Panc1 (cell line): ENCODE data around the gene LHFPL4. TPM values are rescaled to one million over a fixed set of nuclear protein-coding genes. Genes with fewer than 3 reads are reported as not detected.
"Not testable (repeated sequence)": the region's sequence is repeated elsewhere in the genome, so short reads cannot be mapped to it uniquely, and the experiment has no call there.

Experiments used
- ATAC-seq: fragments of 200-7000 bp; cut with Tn5 transposase; 2 replicates; pipeline ENCODE4 v1.9.1; 2020; ENCODE audit warnings: mild to moderate bottlenecking, moderate library complexity
- BruUV-seq: library from RNA; stranded (reverse); fragments of 400-500 nt; replicated peaks from 2 replicates; lab custom pipeline; 2021; lab: Mats Ljungman, UMichigan
- CTCF ChIA-PET: fragments of 300-600 bp; sonication (Branson Sonifier 250); formaldehyde crosslinking; loops from one replicate; lab custom pipeline; 2022; ENCODE audit warnings: antibody characterized with exemption; lab: Charles Lee
- POLR2A ChIA-PET: fragments of 300-600 bp; sonication (Branson Sonifier 250); formaldehyde crosslinking; loops from one replicate; lab custom pipeline; 2022; ENCODE audit warnings: antibody characterized with exemption; lab: Charles Lee
- DNase-seq: peaks from one replicate; pipeline ENCODE4 v3.0.0-alpha.2; 2010; ENCODE audit warnings: low read depth, low spot score
- H3K27ac ChIP-seq: 2 replicates; pipeline ENCODE4 v1.5.1; 2011; ENCODE audit warnings: mild to moderate bottlenecking, low read length, inconsistent platforms
- H3K27me3 ChIP-seq: fragments of 200-500 bp; sonication (Bioruptor generic); 2 replicates; pipeline ENCODE4 v1.6.0; 2014; ENCODE audit warnings: low read length, inconsistent platforms; ENCODE audit not compliant: control insufficient read depth, insufficient read depth
- H3K36me3 ChIP-seq: fragments of 200-500 bp; sonication (Bioruptor generic); 2 replicates; pipeline ENCODE4 v1.5.1; 2014; ENCODE audit warnings: inconsistent platforms, mild to moderate bottlenecking, low read length, moderate library complexity; ENCODE audit not compliant: control insufficient read depth, insufficient read depth
- H3K4me1 ChIP-seq: 2 replicates; pipeline ENCODE4 v1.5.1; 2011; ENCODE audit warnings: inconsistent platforms, mild to moderate bottlenecking, low read length, moderate library complexity; ENCODE audit not compliant: control insufficient read depth, insufficient read depth
- H3K4me3 ChIP-seq, 2 experiments: 2 replicates each; pipeline ENCODE4 v1.5.1; 2011 to 2012; ENCODE audit warnings: low read depth in 2 of 2, low read length in 2 of 2, mild to moderate bottlenecking in 2 of 2, inconsistent platforms in 1 of 2, moderate library complexity in 1 of 2
- H3K9me3 ChIP-seq: fragments of 200-500 bp; sonication (Bioruptor generic); 2 replicates; pipeline ENCODE4 v1.5.1; 2014; ENCODE audit warnings: low read depth, mild to moderate bottlenecking, inconsistent platforms, low read length, moderate library complexity; ENCODE audit not compliant: control insufficient read depth, insufficient read depth
- POLR2AphosphoS5 ChIP-seq: IDR thresholded peaks from 2 replicates; pipeline ENCODE4 v1.6.1; 2012; ENCODE audit warnings: mild to moderate bottlenecking, low read depth, low read length, moderate library complexity
- SIN3A ChIP-seq: IDR thresholded peaks from 2 replicates; pipeline ENCODE4 v1.6.1; 2012; ENCODE audit warnings: low read depth, mild to moderate bottlenecking, low read length, moderate library complexity, borderline replicate concordance; ENCODE audit not compliant: insufficient read depth
- TCF7L2 ChIP-seq: IDR thresholded peaks from 2 replicates; pipeline ENCODE4 v1.6.1; 2011; ENCODE audit warnings: mild to moderate bottlenecking, low read depth, low read length, inconsistent platforms
- in situ Hi-C: cut with HindIII; loops from 2 replicates; pipeline ENCODE4 v1.10.0; 2016; ENCODE audit warnings: low sequenced_read_pairs, low pct_unique_long_range_greater_than_20kb
- intact Hi-C: fragments of 100-400 bp; cut with micrococcal nuclease; formaldehyde crosslinking; loops from one replicate; pipeline ENCODE4 v1.10.0; 2022; ENCODE audit not compliant: unreplicated experiment
- total RNA-seq: library from RNA; stranded (reverse); gene quantifications from one replicate; pipeline ENCODE4 v1.2.1, GENCODE V29; 2021; ENCODE audit not compliant: unreplicated experiment
- TF ChIP-seq, protein P1 (sequence below), 2 experiments: IDR thresholded peaks; 2 replicates each; pipeline ENCODE4 v1.6.1; 2011 to 2012; ENCODE audit warnings: low read depth in 2 of 2, control low read depth in 1 of 2, low read length in 1 of 2, mild to moderate bottlenecking in 1 of 2, moderate library complexity in 1 of 2; ENCODE audit not compliant: insufficient read depth in 1 of 2
- TF ChIP-seq, protein P2 (sequence below): fragments of 450-650 bp; IDR thresholded peaks from 2 replicates; pipeline ENCODE4 v1.5.1; 2017; ENCODE audit warnings: mild to moderate bottlenecking

The LHFPL4 gene
- total RNA-seq, 1 experiment from 2014 or later: not detected

DNA sequence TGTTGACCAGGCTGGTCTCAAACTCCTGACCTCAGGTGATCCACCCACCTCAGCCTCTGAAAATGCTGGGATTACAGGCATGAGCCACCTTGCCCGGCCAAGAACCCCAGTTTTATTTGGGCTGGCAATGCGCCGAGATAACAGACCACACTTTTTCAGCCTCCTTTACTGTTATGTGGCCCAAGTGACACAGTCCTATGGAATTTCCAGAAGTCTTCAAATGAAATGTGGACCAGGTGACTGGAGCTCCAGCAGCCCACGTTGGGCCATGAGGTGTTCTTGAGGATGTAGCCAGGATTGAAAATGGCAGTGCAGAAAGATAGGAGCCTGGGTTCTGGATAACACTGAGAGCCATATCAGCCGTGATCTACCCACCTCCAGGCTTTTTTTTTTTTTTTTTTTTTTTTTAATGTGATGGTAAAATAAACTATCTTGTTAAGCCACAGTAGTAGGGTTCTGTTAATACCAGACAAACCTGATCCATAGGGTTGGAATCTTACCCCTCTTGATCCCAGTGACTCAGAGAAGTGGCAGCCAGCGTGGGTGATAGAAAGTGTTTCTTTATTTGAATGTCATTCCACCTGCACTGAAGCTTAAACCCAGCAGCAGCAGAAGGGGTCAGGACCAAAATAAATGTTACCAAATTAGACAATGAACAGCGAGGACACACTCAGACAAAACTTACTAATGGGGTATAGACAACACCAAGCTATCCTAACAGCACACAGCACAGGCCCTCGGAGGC is 55.6 kb downstream of the LHFPL4 start:
- Histone ChIP-seq H3K4me3 (no peak overlapping the region), H3K27ac (no peak overlapping the region), H3K36me3 (no peaks in the 10 kb centered on the region), H3K27me3 (no peaks in the 10 kb centered on the region), H3K9me3 (no peaks in the 10 kb centered on the region), H3K4me1 (no peaks in the 10 kb centered on the region)
- TF ChIP-seq, protein P1, sequence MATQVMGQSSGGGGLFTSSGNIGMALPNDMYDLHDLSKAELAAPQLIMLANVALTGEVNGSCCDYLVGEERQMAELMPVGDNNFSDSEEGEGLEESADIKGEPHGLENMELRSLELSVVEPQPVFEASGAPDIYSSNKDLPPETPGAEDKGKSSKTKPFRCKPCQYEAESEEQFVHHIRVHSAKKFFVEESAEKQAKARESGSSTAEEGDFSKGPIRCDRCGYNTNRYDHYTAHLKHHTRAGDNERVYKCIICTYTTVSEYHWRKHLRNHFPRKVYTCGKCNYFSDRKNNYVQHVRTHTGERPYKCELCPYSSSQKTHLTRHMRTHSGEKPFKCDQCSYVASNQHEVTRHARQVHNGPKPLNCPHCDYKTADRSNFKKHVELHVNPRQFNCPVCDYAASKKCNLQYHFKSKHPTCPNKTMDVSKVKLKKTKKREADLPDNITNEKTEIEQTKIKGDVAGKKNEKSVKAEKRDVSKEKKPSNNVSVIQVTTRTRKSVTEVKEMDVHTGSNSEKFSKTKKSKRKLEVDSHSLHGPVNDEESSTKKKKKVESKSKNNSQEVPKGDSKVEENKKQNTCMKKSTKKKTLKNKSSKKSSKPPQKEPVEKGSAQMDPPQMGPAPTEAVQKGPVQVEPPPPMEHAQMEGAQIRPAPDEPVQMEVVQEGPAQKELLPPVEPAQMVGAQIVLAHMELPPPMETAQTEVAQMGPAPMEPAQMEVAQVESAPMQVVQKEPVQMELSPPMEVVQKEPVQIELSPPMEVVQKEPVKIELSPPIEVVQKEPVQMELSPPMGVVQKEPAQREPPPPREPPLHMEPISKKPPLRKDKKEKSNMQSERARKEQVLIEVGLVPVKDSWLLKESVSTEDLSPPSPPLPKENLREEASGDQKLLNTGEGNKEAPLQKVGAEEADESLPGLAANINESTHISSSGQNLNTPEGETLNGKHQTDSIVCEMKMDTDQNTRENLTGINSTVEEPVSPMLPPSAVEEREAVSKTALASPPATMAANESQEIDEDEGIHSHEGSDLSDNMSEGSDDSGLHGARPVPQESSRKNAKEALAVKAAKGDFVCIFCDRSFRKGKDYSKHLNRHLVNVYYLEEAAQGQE (IDR thresholded peaks at IDR 0.05; ENCODE audit: insufficient read depth in 1 of 2, low read depth in 2 of 2, low read length in 1 of 2): no peak
- TF ChIP-seq, protein P2, sequence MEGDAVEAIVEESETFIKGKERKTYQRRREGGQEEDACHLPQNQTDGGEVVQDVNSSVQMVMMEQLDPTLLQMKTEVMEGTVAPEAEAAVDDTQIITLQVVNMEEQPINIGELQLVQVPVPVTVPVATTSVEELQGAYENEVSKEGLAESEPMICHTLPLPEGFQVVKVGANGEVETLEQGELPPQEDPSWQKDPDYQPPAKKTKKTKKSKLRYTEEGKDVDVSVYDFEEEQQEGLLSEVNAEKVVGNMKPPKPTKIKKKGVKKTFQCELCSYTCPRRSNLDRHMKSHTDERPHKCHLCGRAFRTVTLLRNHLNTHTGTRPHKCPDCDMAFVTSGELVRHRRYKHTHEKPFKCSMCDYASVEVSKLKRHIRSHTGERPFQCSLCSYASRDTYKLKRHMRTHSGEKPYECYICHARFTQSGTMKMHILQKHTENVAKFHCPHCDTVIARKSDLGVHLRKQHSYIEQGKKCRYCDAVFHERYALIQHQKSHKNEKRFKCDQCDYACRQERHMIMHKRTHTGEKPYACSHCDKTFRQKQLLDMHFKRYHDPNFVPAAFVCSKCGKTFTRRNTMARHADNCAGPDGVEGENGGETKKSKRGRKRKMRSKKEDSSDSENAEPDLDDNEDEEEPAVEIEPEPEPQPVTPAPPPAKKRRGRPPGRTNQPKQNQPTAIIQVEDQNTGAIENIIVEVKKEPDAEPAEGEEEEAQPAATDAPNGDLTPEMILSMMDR: no peak
- no peak for TF ChIP-seq POLR2AphosphoS5
- no peak for TF ChIP-seq TCF7L2
- no peak for TF ChIP-seq SIN3A
- BruUV-seq: no TSS peak
- ATAC-seq: no peak
- no peak for DNase-seq
- in situ Hi-C loops: no loop called here
- POLR2A ChIA-PET: no interaction called here
- intact Hi-C loops: no loop called here
- CTCF ChIA-PET: no interaction called here

DNA sequence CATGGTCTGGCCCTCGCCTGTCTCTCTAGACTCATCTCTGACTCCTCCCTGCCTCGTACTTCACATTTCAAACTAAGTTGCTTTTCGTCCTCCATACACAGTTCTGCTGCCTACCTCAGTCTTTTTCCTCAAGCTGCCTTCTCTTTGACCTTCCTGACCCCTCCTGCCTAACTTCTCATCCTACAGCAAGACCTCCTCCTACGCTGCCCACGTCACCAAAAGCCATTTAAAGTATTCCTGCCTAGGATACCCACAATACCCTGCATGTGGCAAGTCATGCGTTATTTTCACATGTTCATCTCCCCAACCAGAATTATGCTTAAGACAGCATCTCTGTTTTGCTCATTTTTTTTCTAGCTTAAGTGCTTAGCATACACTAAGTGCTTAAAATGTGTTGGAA is 56.7 kb downstream of the LHFPL4 start:
- H3K9me3 ChIP-seq: no peaks in the 10 kb centered on the region
- ChIA-PET POLR2A (no interaction called here), CTCF (no interaction called here)
- BruUV-seq: no TSS peak
- no peaks in the 10 kb centered on the region for H3K27me3 ChIP-seq
- intact Hi-C loops (no loop called here), in situ Hi-C loops (no loop called here)
- no peak for TF ChIP-seq SIN3A
- DNase-seq: no peak
- no peak overlapping the region for H3K4me3 ChIP-seq
- H3K4me1 ChIP-seq: no peaks in the 10 kb centered on the region
- H3K27ac ChIP-seq: no peak overlapping the region
- no peak for ATAC-seq
- H3K36me3 ChIP-seq: no peaks in the 10 kb centered on the region

DNA sequence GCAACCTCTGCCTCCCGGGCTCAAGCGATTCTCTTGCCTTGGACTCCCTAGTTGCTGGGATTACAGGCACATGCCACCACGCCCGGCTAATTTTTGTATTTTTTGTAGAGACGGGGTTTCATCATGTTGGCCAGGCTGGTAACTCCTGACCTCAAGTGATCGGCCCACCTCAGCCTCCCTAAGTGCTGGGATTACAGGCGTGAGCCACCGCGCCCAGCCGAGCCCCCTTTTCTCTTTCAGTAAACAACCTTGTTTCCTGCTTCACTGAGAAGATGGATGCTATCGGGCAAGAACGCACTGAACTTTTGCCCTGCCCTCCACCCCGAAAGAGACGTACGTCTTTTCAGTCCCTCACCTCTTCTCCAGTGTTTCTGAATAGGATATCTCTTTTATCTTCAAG is 59.6 kb downstream of the LHFPL4 start:
- H3K27ac ChIP-seq, ATAC-seq, H3K27me3 ChIP-seq, H3K9me3 ChIP-seq, CTCF ChIA-PET, H3K36me3 ChIP-seq, H3K4me1 ChIP-seq, intact Hi-C loops, DNase-seq, H3K4me3 ChIP-seq, BruUV-seq, POLR2A ChIA-PET, in situ Hi-C loops: not testable (repeated sequence)
